Endodermal cell (in vitro differentiated cells): ENCODE results near the gene PRSS1. TPM values are rescaled to one million over a fixed set of nuclear protein-coding genes. Genes with fewer than 3 reads are reported as not detected.
"Not testable (repeated sequence)": the region's sequence is repeated elsewhere in the genome, so short reads cannot be mapped to it uniquely, and the experiment has no call there.

Experiments used
- DNase-seq: peaks from one replicate; pipeline ENCODE4 v3.0.0-alpha.2; 2017
- H3K27ac ChIP-seq: 2 replicates; pipeline ENCODE4 v1.5.1; 2013; ENCODE audit warnings: mild to moderate bottlenecking, low read depth, low read length, moderate library complexity
- H3K27me3 ChIP-seq: 2 replicates; pipeline ENCODE4 v1.6.1; 2013; ENCODE audit warnings: mild to moderate bottlenecking, low read length, moderate library complexity; ENCODE audit not compliant: insufficient read depth, control insufficient read depth, poor library complexity, severe bottlenecking
- H3K36me3 ChIP-seq: 2 replicates; pipeline ENCODE4 v1.7.0; 2013; ENCODE audit warnings: mild to moderate bottlenecking, low read length, moderate library complexity; ENCODE audit not compliant: control insufficient read depth, insufficient read depth
- H3K4me1 ChIP-seq: one replicate; pipeline ENCODE4 v1.7.0; 2013; ENCODE audit warnings: low read length; ENCODE audit not compliant: control insufficient read depth, insufficient read depth
- H3K4me3 ChIP-seq: 2 replicates; pipeline ENCODE4 v1.5.1; 2013; ENCODE audit warnings: mild to moderate bottlenecking, low read length, moderate library complexity
- H3K9ac ChIP-seq: 2 replicates; pipeline ENCODE4 v1.6.1; 2013; ENCODE audit warnings: mild to moderate bottlenecking, low read length, moderate library complexity; ENCODE audit not compliant: poor library complexity, severe bottlenecking; ENCODE audit errors: extremely low read depth
- H3K9me3 ChIP-seq: 2 replicates; pipeline ENCODE4 v1.6.1; 2013; ENCODE audit warnings: mild to moderate bottlenecking, low read length, moderate library complexity; ENCODE audit not compliant: control insufficient read depth
- H3K27ac Mint-ChIP-seq: 2 replicates; pipeline ENCODE4 v1.8.0; 2020; ENCODE audit warnings: mixed read lengths
- H3K27me3 Mint-ChIP-seq: 2 replicates; pipeline ENCODE4 v1.8.0; 2021; ENCODE audit warnings: mild to moderate bottlenecking, mixed read lengths; ENCODE audit not compliant: insufficient read depth
- H3K36me3 Mint-ChIP-seq: 2 replicates; pipeline ENCODE4 v1.8.0; 2020; ENCODE audit warnings: low read depth, mixed read lengths
- H3K4me1 Mint-ChIP-seq: 2 replicates; pipeline ENCODE4 v1.8.0; 2020; ENCODE audit warnings: mixed read lengths
- H3K4me3 Mint-ChIP-seq: 2 replicates; pipeline ENCODE4 v1.8.0; 2020; ENCODE audit warnings: mild to moderate bottlenecking, moderate library complexity, mixed read lengths
- H3K9me3 Mint-ChIP-seq: 2 replicates; pipeline ENCODE4 v1.8.0; 2020; ENCODE audit warnings: mild to moderate bottlenecking, mixed read lengths
- CTCF ChIP-seq: fragments of 200-600 bp; sonication (generic); conservative IDR thresholded peaks from 2 replicates; pipeline ENCODE4 v1.5.0; 2021; ENCODE audit warnings: antibody characterized with exemption, mild to moderate bottlenecking
- WGBS, 2 experiments: methylation state at CpG; one replicate each; pipeline versions ENCODE4 v1.1.5 to v1.1.7; 2013; ENCODE audit warnings: missing lambda C conversion rate in 2 of 2, mixed read lengths in 1 of 2; ENCODE audit not compliant: insufficient coverage in 1 of 2, insufficient read length in 1 of 2; 5-methylcytosine and 5-hydroxymethylcytosine counted together
- total RNA-seq, 2 donors: library from RNA; stranded (reverse); fragmentation: NEBNext Ultra II Directional in 1 of 2; extraction: Animal tissue kit (Norgen Biotek cat#: 25700) in 1 of 2; gene quantifications; 2 replicates in 1 of 2; 3 replicates in 1 of 2; pipeline ENCODE4 v1.2.1, GENCODE V29; 2021

Gene PRSS1
- total RNA-seq, 2 donors from 2014 or later, result 4.4 to 8.8 TPM

GRCh38 chr7:142767451-142767850 is 18.2 kb downstream of the PRSS1 start:
- Histone ChIP-seq H3K36me3 (no peaks in the 10 kb centered on the region), H3K9me3 (no peaks in the 10 kb centered on the region), H3K27me3 (peaks cover 25% of the 10 kb centered on the region), H3K4me1 (peaks cover 11% of the 10 kb centered on the region), H3K9ac (no peak overlapping the region), H3K4me3 (no peak overlapping the region), H3K27ac (no peak overlapping the region)
- Mint-ChIP-seq H3K27ac (no peak overlapping the region), H3K27me3 (peaks cover 53% of the 10 kb centered on the region), H3K36me3 (no peaks in the 10 kb centered on the region), H3K9me3 (no peaks in the 10 kb centered on the region), H3K4me1 (peaks cover 15% of the 10 kb centered on the region), H3K4me3 (no peak overlapping the region)
- DNase-seq, result no peak
- 54 to 75% methylated on average over 2 to 3 of the region's 3 CpGs for WGBS, 2 experiments
- no peak for TF ChIP-seq CTCF

GRCh38 chr7:142767861-142768260 is 18.6 kb downstream of the PRSS1 start:
- no peak overlapping the region for H3K27ac ChIP-seq
- H3K9me3 Mint-ChIP-seq, result no peaks in the 10 kb centered on the region
- DNase-seq, result no peak
- H3K4me3 ChIP-seq, result no peak overlapping the region
- H3K4me1 Mint-ChIP-seq, result peaks cover 15% of the 10 kb centered on the region
- no peaks in the 10 kb centered on the region for H3K36me3 Mint-ChIP-seq
- H3K4me3 Mint-ChIP-seq, result no peak overlapping the region
- peaks cover 53% of the 10 kb centered on the region for H3K27me3 Mint-ChIP-seq
- 71 to 84% methylated on average over 1 of the region's 1 CpG for WGBS, 2 experiments
- no peak overlapping the region for H3K27ac Mint-ChIP-seq
- peaks cover 11% of the 10 kb centered on the region for H3K4me1 ChIP-seq
- H3K27me3 ChIP-seq, result peaks cover 29% of the 10 kb centered on the region
- H3K36me3 ChIP-seq, result no peaks in the 10 kb centered on the region
- no peak for TF ChIP-seq CTCF
- no peaks in the 10 kb centered on the region for H3K9me3 ChIP-seq
- H3K9ac ChIP-seq, result no peak overlapping the region

- H3K27ac ChIP-seq, H3K4me3 Mint-ChIP-seq, DNase-seq, H3K9ac ChIP-seq, H3K4me3 ChIP-seq, H3K27ac Mint-ChIP-seq, H3K9me3 Mint-ChIP-seq, H3K36me3 ChIP-seq, H3K36me3 Mint-ChIP-seq, H3K9me3 ChIP-seq: not testable (repeated sequence)
- H3K27me3 ChIP-seq, result peaks cover 32% of the 10 kb centered on the region
- Mint-ChIP-seq H3K4me1 (peaks cover 15% of the 10 kb centered on the region), H3K27me3 (peaks cover 60% of the 10 kb centered on the region)
- WGBS, 2 experiments, result 94 to 100% methylated on average over 1 to 3 of the region's 3 CpGs
- peaks cover 11% of the 10 kb centered on the region for H3K4me1 ChIP-seq
These were observed 19.6 kb downstream of the PRSS1 start for GRCh38 chr7:142768885-142769284.
